GM10248 (cell line): ENCODE results near the gene CYP39A1.

Experiments used
- CTCF ChIA-PET: fragments of 300-600 bp; sonication (Branson Sonifier 250); formaldehyde crosslinking; extraction: SDS; loops from one replicate; lab custom pipeline; 2021; ENCODE audit warnings: antibody characterized with exemption; lab: Yijun Ruan, JAX
- POLR2A ChIA-PET: fragments of 350-650 bp; sonication (Branson Sonifier 250); formaldehyde crosslinking; extraction: SDS; loops from one replicate; lab custom pipeline; 2020; ENCODE audit warnings: antibody characterized with exemption; lab: Yijun Ruan, JAX
- DNase-seq: peaks from one replicate; pipeline ENCODE4 v3.0.0; 2012; ENCODE audit errors: extremely low spot score
- CTCF ChIP-seq: IDR thresholded peaks from 2 replicates; pipeline ENCODE4 v1.5.1; 2012; ENCODE audit warnings: mild to moderate bottlenecking, low read depth; ENCODE audit errors: extremely low read depth, missing control alignments, control extremely low read depth

The CYP39A1 gene

GRCh38 chr6:46667377-46667776 is 14.8 kb upstream of the CYP39A1 start:
- ChIA-PET CTCF (interaction anchor here (1.1 kb wide), 1 partner anchor 26 kb away, joined by 3 read pairs; no protein-coding TSS in a partner anchor), POLR2A (no interaction called here)
- TF ChIP-seq CTCF = no peak
- no peak for DNase-seq

GRCh38 chr6:46661483-46661882 is 8.9 kb upstream of the CYP39A1 start:
- ChIA-PET POLR2A (no interaction called here), CTCF (interaction anchor here (1.5 kb wide), 1 partner anchor 13 kb away, joined by 3 read pairs; no protein-coding TSS in a partner anchor)
- no peak for TF ChIP-seq CTCF
- no peak for DNase-seq

GRCh38 chr6:46657642-46658041 is 5.0 kb upstream of the CYP39A1 start:
- TF ChIP-seq CTCF = no peak
- ChIA-PET CTCF (interaction anchor here (1.0 to 1.2 kb wide), 2 partner anchors 12 to 17 kb away, joined by 3 to 5 read pairs; no protein-coding TSS in a partner anchor), POLR2A (no interaction called here)
- DNase-seq = no peak

- no peak for DNase-seq
- ChIA-PET POLR2A (no interaction called here), CTCF (no interaction called here)
These were observed 3.2 kb upstream of the CYP39A1 start for GRCh38 chr6:46655803-46656202.

GRCh38 chr6:46653439-46654195 is 999 bp upstream of the CYP39A1 start:
- TF ChIP-seq CTCF = no peak
- no peak for DNase-seq
- ChIA-PET POLR2A (no interaction called here), CTCF (no interaction called here)

More at GRCh38 chr6:46655803-46656202, 3.2 kb upstream of the CYP39A1 start:
- peak; percentile 1 for TF ChIP-seq CTCF

GRCh38 chr6:46652232-46652602 is 401 bp downstream of the CYP39A1 start:
- CTCF ChIA-PET = no interaction called here
- TF ChIP-seq CTCF = no peak
- POLR2A ChIA-PET = no interaction called here
- DNase-seq = no peak
